Measurements from ENCODE around the gene CLK1. TPM values are rescaled to one million over a fixed set of nuclear protein-coding genes. Genes with fewer than 3 reads are reported as not detected.

The CLK1 gene
- total and polyA plus RNA-seq, 2 of the 8 experiments (the other 6 are each of a cell fraction or from before 2014, with no cell fraction given), result 22.3 to 35.2 TPM

DNA sequence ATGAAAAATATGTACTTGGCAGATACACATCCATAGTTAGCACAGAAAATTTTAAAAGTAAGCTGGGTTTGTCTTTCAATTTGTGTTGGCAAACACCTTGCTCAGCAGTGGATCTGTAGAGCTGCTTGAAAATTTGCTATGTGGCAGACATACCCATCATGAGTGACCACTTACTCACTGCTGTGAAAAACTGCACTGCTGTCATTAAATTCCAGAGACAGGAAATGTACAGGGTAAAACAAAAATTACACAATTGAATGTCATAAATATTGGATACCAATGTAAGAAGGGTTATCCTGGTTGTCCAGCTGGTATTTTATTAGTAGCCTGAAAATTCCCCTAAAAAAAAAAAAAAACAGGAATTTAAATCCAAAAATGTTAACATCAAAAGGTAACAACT lies 49.2 kb upstream of the CLK1 start (continued):
- TF ChIP-seq, protein P1, sequence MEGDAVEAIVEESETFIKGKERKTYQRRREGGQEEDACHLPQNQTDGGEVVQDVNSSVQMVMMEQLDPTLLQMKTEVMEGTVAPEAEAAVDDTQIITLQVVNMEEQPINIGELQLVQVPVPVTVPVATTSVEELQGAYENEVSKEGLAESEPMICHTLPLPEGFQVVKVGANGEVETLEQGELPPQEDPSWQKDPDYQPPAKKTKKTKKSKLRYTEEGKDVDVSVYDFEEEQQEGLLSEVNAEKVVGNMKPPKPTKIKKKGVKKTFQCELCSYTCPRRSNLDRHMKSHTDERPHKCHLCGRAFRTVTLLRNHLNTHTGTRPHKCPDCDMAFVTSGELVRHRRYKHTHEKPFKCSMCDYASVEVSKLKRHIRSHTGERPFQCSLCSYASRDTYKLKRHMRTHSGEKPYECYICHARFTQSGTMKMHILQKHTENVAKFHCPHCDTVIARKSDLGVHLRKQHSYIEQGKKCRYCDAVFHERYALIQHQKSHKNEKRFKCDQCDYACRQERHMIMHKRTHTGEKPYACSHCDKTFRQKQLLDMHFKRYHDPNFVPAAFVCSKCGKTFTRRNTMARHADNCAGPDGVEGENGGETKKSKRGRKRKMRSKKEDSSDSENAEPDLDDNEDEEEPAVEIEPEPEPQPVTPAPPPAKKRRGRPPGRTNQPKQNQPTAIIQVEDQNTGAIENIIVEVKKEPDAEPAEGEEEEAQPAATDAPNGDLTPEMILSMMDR (IDR thresholded peaks at IDR 0.05; ENCODE audit: control extremely low read depth in 1 of 3, insufficient read depth in 1 of 3, low read depth in 1 of 3, low read length in 3 of 3), result no peak
- TF ChIP-seq, protein P2, sequence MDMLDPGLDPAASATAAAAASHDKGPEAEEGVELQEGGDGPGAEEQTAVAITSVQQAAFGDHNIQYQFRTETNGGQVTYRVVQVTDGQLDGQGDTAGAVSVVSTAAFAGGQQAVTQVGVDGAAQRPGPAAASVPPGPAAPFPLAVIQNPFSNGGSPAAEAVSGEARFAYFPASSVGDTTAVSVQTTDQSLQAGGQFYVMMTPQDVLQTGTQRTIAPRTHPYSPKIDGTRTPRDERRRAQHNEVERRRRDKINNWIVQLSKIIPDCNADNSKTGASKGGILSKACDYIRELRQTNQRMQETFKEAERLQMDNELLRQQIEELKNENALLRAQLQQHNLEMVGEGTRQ (IDR thresholded peaks at IDR 0.05; ENCODE audit: low read length), result no peak

Data from H1 (cell line).